HG03103 (cell line): ENCODE results near the gene SFT2D2.
A peak's percentile ranks its signal among the peaks of the same experiment; 100 is the strongest.
"Not testable (repeated sequence)": the region's sequence is repeated elsewhere in the genome, so short reads cannot be mapped to it uniquely, and the experiment has no call there.

Experiments
- ATAC-seq: cut with Tn5 transposase; IDR thresholded peaks from one replicate; pipeline ENCODE4 v1.9.1; 2021; ENCODE audit warnings: low read depth; ENCODE audit not compliant: unreplicated experiment

Gene SFT2D2

DNA sequence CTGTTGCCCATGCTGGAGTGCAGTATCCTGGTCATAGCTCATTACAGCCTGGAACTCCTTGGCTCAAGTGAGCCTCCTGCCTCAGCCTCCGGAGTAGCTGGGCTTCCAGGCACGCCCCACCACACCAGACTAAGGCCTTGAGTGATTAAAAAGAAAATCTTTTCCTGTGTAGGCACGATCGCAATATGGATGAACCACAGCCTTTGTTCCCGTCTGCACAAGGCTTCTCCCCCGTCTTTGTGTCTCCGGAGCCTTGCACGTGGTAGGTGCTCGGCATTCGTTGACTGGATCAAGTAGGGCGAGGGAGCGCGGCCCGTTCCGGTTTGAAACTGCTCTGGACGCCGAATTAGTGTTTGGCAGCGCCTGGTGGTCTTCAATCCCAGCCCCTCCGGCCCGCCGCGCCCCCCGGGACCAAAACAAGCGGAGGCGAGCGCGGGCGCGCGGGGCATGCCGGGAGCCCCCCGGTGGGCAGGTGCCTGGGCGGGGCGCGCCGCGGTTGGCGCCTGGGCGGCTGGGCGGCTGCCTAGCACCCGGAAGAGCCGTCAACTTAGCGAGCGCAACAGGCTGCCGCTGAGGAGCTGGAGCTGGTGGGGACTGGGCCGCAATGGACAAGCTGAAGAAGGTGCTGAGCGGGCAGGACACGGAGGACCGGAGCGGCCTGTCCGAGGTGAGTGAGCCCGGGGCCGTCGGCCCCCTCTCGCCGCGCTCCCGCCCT is at the start of gene SFT2D2:
Gene SFT2D2, plus strand, starts transcription at position 529 of the 715 bp plus-strand sequence. Its CDS starts 76 bp downstream, at position 605.
- ATAC-seq = peak; percentile 61

- ATAC-seq = no peak
Observed at GRCh38 chr1:168178227-168178637, 47.6 kb upstream of the SFT2D2 start.

- ATAC-seq = peak; percentile 90
Observed at GRCh38 chr1:168178638-168179437, 47.0 kb upstream of the SFT2D2 start, which contains the start of gene TIPRL. Gene TIPRL (plus strand): TSS chr1:168178962. CDS start chr1:168179078, 116 bp downstream.

GRCh38 chr1:168179438-168180147 is 46.2 kb upstream of the SFT2D2 start:
- no peak for ATAC-seq

- no peak for ATAC-seq
Observed at GRCh38 chr1:168180148-168180524, 45.7 kb upstream of the SFT2D2 start.

GRCh38 chr1:168181063-168181720 is 44.6 kb upstream of the SFT2D2 start:
- ATAC-seq = not testable (repeated sequence)

GRCh38 chr1:168187177-168187576 is 38.6 kb upstream of the SFT2D2 start:
- no peak for ATAC-seq

DNA sequence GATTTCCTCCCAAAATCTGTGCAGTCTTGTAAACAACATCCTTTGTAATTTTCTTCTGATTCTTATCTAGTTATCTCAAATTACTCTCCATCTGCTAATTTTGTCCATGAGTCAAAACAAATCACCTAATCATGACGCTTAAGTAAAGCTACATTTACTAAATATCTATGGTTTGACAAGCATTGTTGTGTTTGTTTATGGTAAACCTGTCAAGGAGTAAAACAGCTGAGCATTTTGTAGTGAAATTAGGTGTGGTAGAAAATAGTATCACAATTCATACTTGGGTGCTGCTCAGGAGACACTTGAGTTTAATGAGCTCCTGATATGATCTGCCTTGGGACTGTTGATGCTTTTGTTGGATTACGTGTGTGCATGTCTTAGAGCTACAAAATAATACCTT is 35.4 kb upstream of the SFT2D2 start:
- no peak for ATAC-seq

DNA sequence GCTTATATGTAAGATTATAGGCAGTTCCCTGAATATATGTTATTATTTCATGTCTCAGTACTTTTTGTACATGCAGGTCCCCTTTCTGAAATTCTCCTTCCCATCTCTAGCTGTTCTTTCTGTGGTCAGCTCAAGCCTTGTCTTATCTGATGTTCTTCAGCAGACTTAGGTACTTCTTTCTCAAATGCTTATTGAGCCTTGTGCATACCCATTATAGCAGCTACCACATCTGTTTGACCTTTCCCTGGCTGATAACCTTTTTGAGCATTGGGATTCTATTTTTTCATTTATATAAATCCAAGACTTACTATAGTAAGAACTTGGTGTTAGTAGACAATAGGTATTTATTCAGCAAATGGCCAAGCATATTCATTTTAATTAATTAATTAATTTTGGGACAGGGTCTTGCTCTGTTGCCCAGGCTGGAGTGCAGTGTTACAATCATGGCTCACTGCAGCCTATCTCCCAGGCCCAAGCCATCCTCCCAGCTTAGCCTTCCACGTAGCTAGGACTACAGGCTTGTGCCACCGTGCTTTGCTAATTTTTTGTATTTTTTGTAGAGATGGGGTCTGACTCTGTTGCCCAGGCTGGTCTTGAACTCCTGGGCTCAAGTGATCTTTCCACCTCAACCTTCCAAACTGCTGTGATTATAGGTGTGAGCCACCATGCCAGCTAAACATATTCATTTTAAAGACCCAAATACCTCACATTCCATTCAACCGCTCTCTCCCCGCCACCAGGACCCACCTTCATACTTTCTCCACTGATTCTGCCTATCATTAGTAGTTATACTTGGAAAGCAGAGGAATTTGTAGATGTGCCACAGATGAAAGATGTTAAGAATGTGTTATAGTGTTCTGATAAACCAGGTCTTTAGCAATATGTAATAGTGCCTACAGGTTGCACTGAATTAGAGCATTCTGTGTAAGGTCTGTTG is 30.3 kb upstream of the SFT2D2 start:
- no peak for ATAC-seq

- ATAC-seq = no peak
Observed at GRCh38 chr1:168199056-168199455, 26.7 kb upstream of the SFT2D2 start.

DNA sequence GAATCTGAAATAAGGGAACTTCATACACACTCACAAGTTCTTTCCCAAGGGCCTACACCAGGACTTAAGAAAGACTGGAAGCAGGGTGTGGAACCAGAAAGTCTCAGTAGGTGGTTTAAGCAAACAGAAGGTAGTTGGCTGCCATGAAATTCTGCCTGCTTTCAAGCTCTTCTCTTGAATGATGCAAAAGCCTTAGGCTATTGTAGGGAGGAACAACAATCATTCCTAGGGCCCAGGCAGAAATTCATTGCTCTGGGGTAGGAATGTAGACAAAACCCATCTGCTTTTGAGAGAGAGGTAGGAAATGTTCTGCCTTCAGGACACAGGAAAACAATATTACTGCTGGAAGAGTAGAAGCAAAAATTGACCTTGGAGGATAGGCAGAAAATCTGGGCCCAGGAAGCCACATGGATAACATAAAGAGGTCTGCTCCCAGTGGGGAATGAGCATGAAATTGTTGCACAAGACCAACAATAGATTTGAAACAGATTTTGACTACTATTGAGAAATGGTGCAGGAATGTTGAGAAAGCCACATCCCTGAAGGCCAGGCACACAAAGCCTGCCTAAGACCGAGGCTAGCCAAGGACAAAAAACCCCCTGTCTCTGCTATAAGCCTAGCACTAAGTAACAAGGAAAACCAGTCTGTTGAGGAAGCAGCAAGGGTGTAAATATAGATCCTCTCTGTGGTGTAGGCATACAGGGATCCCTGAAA is 22.7 kb upstream of the SFT2D2 start:
- no peak for ATAC-seq

GRCh38 chr1:168206111-168206510 is 19.7 kb upstream of the SFT2D2 start:
- ATAC-seq = no peak

GRCh38 chr1:168207673-168208072 is 18.1 kb upstream of the SFT2D2 start:
- ATAC-seq = not testable (repeated sequence)

DNA sequence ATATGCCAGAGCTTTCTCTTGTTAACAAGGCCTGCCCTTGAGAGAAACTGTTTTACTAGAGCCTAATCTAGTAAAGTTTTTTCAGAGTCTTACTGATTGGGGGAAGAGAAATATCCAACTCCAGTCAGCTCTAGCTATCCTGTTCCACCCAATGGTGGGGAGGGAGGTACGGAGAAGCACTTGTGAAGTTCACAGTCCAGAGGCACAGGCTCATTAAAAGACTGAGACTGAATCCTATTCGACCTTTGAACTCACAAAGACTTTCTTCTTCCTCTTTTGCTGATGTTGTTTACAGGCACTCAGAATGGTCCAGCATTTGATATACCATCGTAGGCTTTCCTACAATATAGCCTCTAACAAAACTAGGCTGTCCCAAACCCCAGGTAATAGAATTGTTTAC is 15.5 kb upstream of the SFT2D2 start:
- ATAC-seq = no peak

DNA sequence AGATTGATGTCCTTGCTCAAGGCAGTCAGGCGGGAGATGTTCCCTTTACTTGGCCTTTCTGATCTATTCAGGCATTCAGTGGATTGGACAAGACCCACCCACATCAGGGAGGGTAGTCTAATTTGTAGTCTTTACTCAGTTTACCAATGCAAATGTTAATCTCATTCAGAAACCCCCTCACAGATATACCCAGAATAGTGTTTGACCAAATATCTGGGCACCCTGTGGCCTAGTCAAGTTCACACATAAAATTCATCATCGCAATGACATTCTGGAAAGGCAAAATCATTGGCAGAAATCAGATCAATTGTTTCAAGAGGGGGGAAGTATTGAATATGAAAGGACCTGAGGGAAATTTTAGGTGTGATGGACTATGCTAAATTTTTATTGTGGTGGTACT is 12.5 kb upstream of the SFT2D2 start:
- no peak for ATAC-seq

GRCh38 chr1:168216171-168216570 is 9.6 kb upstream of the SFT2D2 start:
- no peak for ATAC-seq

DNA sequence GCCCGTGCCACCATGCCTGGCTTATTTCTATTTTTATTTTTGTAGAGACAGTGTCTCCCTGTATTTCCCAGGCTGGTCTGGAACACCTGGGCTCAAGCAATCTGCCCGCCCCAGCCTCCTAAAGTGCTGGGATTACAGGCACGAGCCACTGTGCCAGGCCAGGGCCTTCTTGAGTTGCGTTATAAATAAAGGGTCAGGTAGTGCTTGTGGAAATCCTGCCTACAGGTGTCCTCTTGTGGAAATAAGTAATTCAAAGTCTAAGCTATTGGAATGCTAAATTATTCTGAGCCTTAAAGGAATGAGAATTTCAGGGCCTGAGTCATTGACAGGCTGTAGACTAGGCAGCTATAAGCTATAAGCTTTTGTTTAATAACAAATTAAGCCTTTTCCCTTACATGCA is 8.1 kb upstream of the SFT2D2 start:
- no peak for ATAC-seq

DNA sequence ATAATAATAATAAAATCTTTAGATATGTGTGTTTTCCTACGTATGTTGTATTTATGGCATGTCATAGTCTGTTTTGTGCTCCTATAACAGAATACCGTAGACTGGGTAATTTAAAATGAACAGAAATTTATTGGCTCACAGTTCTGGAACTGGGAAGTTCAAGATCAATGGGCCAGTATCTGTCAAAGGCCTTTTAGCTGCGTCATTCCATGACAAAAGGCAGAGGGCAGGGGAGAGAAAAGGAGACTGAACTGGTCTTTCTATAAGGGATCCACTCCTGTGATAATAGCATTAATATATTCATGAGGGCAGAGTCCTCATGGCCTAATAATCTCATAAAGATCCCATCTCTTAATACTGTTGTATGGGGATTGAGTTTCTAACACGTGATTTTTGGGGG is 7.1 kb upstream of the SFT2D2 start:
- ATAC-seq = no peak

- ATAC-seq = no peak
Observed at GRCh38 chr1:168220470-168220871, 5.3 kb upstream of the SFT2D2 start.
